Effector memory CD8-positive, alpha-beta T cell (primary cell): ENCODE measurements around the gene ZC2HC1C.

Experiments used
- ATAC-seq: fragments of 150-1000 bp; cut with Tn5 transposase; replicated peaks from 2 replicates; pipeline ENCODE4 v1.10.0; 2021; ENCODE audit warnings: mild to moderate bottlenecking, moderate library complexity
- DNase-seq, 3 experiments: peaks; one replicate each; pipeline ENCODE4 v3.0.0; 2021
- H3K27ac Mint-ChIP-seq, 2 donors: one replicate each; pipeline ENCODE4 v1.8.0; 2022; ENCODE audit warnings: mild to moderate bottlenecking in 2 of 2, mixed read lengths in 2 of 2, moderate library complexity in 2 of 2
- H3K27me3 Mint-ChIP-seq, 2 donors: one replicate each; pipeline ENCODE4 v1.8.0; 2022; ENCODE audit warnings: mixed read lengths in 2 of 2
- H3K36me3 Mint-ChIP-seq: one replicate; pipeline ENCODE4 v1.8.0; 2022; ENCODE audit warnings: mild to moderate bottlenecking, moderate library complexity, mixed read lengths; ENCODE audit not compliant: insufficient read depth
- H3K4me1 Mint-ChIP-seq, 2 donors: one replicate each; pipeline ENCODE4 v1.8.0; 2022; ENCODE audit warnings: low read depth in 2 of 2, mixed read lengths in 2 of 2
- H3K4me3 Mint-ChIP-seq, 2 donors: one replicate each; pipeline ENCODE4 v1.8.0; 2022; ENCODE audit warnings: mild to moderate bottlenecking in 2 of 2, mixed read lengths in 2 of 2, moderate library complexity in 2 of 2
- H3K9me3 Mint-ChIP-seq, 2 donors: one replicate each; pipeline ENCODE4 v1.8.0; 2022; ENCODE audit warnings: mixed read lengths in 2 of 2

ZC2HC1C gene

GRCh38 chr14:75090353-75090752 lies 20.9 kb downstream of the ZC2HC1C start:
- ATAC-seq: no peak
- Mint-ChIP-seq H3K27me3 (no peaks in the 10 kb centered on the region), H3K27ac (peak overlapping the region in 1 of 2 donors; percentile 55), H3K4me1 (no peaks in the 10 kb centered on the region), H3K9me3 (no peaks in the 10 kb centered on the region), H3K36me3 (peaks cover 85% of the 10 kb centered on the region), H3K4me3 (no peak overlapping the region)
- DNase-seq: no peak

GRCh38 chr14:75091251-75091650 lies 21.8 kb downstream of the ZC2HC1C start:
- H3K4me3 Mint-ChIP-seq: no peak overlapping the region
- DNase-seq: no peak
- no peaks in the 10 kb centered on the region for H3K4me1 Mint-ChIP-seq
- peaks cover 84% of the 10 kb centered on the region for H3K36me3 Mint-ChIP-seq
- no peak for ATAC-seq
- no peaks in the 10 kb centered on the region for H3K27me3 Mint-ChIP-seq
- H3K27ac Mint-ChIP-seq: peak overlapping the region in 1 of 2 donors; percentile 5
- H3K9me3 Mint-ChIP-seq: no peaks in the 10 kb centered on the region

DNA sequence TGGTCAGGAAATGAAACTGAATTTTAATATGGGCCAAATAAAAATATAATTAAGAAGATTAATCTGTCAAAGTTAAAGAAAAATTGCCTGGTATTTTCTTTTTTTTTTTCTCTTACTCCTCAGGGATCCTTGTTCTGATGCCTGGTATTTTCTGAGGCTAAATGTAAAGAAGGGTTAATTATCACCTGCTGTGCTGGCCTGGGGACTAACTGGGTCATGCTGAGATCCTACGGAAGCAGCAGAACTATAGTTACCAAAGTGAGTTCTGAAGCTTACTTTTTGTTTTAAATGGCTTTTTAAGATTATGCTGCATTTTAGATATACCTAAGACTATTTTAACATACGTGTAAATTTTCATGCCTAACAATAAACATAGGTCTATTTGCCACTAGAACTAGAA lies 23.3 kb downstream of the ZC2HC1C start:
- DNase-seq: no peak
- no peaks in the 10 kb centered on the region for H3K9me3 Mint-ChIP-seq
- no peak overlapping the region for H3K4me3 Mint-ChIP-seq
- peaks cover 81% of the 10 kb centered on the region for H3K36me3 Mint-ChIP-seq
- H3K27me3 Mint-ChIP-seq: no peaks in the 10 kb centered on the region
- ATAC-seq: no peak
- H3K4me1 Mint-ChIP-seq: peaks cover 0 to 5% of the 10 kb centered on the region in 2 donors
- no peak overlapping the region for H3K27ac Mint-ChIP-seq

GRCh38 chr14:75094896-75095295 lies 25.5 kb downstream of the ZC2HC1C start:
- no peak overlapping the region for H3K27ac Mint-ChIP-seq
- H3K4me1 Mint-ChIP-seq: peaks cover 7 to 14% of the 10 kb centered on the region in 2 donors
- no peaks in the 10 kb centered on the region for H3K27me3 Mint-ChIP-seq
- DNase-seq (no peak), ATAC-seq (no peak)
- peaks cover 83% of the 10 kb centered on the region for H3K36me3 Mint-ChIP-seq
- H3K4me3 Mint-ChIP-seq: no peak overlapping the region
- H3K9me3 Mint-ChIP-seq: no peaks in the 10 kb centered on the region

DNA sequence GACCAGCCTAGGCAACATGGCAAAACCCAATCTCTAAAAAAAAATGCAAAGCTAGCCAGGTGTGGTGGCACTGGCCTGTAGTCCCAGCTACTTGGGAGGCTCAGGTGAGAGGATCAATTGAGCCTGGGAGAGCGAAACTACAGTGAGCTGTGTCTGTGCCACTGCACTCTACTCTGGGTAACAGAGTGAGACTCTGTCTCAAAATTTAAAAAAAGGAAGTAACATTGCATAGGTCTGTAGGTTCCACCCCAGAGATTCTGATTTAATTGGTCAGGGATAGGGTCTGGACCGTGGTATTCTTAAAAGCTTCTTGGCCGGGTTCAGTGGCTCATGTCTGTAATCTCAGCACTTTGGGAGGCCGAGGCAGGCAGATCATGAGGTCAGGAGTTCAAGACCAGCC lies 26.2 kb downstream of the ZC2HC1C start:
- Mint-ChIP-seq H3K27me3 (no peaks in the 10 kb centered on the region), H3K9me3 (no peaks in the 10 kb centered on the region), H3K36me3 (peaks cover 83% of the 10 kb centered on the region), H3K4me1 (peaks cover 7 to 14% of the 10 kb centered on the region in 2 donors), H3K27ac (no peak overlapping the region), H3K4me3 (no peak overlapping the region)
- ATAC-seq (no peak), DNase-seq (no peak)

DNA sequence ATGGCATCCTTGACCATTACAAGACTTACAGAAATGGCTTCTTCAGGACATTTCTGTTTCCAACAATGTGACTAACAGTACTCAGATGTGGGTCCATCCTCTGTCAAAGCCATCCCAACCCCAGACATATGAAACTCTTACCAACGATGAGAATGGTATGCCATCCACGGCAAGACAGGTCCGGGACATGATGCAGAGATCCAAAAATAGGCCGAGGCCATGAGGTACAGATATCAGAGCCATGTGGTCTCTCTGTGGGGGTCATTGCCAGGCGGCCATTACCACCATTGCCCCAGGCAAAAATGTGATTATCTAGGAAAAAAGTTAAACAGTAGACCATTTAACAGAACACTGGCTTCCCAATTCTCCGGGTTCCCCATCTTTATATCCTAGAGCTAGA lies 27.5 kb downstream of the ZC2HC1C start:
- Mint-ChIP-seq H3K27ac (no peak overlapping the region), H3K27me3 (no peaks in the 10 kb centered on the region), H3K36me3 (peaks cover 74% of the 10 kb centered on the region), H3K4me3 (no peak overlapping the region), H3K4me1 (peaks cover 7 to 14% of the 10 kb centered on the region in 2 donors), H3K9me3 (no peaks in the 10 kb centered on the region)
- ATAC-seq: no peak
- no peak for DNase-seq

DNA sequence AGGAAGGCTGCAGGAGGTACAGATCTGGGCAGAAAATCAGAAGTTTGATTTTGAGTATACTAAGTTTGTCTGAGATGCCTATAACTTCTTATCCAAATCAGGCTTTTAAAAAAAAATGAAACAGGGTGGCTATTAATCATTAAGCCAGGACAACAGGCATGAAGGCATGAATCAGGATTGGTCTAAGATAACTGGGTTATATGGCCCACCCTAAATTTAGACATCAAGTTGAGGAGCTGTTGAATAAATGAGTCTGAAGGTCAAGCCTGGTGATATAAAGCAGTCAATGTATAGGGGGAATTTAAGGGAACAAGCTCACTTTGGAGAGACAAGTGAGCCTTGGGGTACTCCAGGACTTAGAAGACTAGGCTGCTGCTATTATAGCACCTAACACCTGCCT lies 28.8 kb downstream of the ZC2HC1C start:
- DNase-seq (no peak), ATAC-seq (no peak)
- Mint-ChIP-seq H3K4me3 (no peak overlapping the region), H3K27me3 (no peaks in the 10 kb centered on the region), H3K27ac (peak overlapping the region in 1 of 2 donors; percentile 3), H3K36me3 (peaks cover 66% of the 10 kb centered on the region), H3K9me3 (no peaks in the 10 kb centered on the region), H3K4me1 (peaks cover 7 to 14% of the 10 kb centered on the region in 2 donors)

- DNase-seq: no peak
- Mint-ChIP-seq H3K36me3 (peaks cover 62% of the 10 kb centered on the region), H3K9me3 (no peaks in the 10 kb centered on the region), H3K4me3 (no peak overlapping the region), H3K4me1 (peaks cover 7 to 14% of the 10 kb centered on the region in 2 donors), H3K27ac (no peak overlapping the region), H3K27me3 (no peaks in the 10 kb centered on the region)
- ATAC-seq: no peak
Observed at GRCh38 chr14:75098682-75099081, 29.2 kb downstream of the ZC2HC1C start.

- DNase-seq: no peak
- no peak for ATAC-seq
- Mint-ChIP-seq H3K27ac (peak overlapping the region in 1 of 2 donors; percentile 15), H3K27me3 (no peaks in the 10 kb centered on the region), H3K4me1 (peaks cover 7 to 14% of the 10 kb centered on the region in 2 donors), H3K36me3 (peaks cover 57% of the 10 kb centered on the region), H3K9me3 (no peaks in the 10 kb centered on the region), H3K4me3 (no peak overlapping the region)
Observed at GRCh38 chr14:75101491-75101890, 32.0 kb downstream of the ZC2HC1C start.

- H3K4me3 Mint-ChIP-seq: no peak overlapping the region
- no peaks in the 10 kb centered on the region for H3K4me1 Mint-ChIP-seq
- ATAC-seq (no peak), DNase-seq (no peak)
- H3K36me3 Mint-ChIP-seq: peaks cover 66% of the 10 kb centered on the region
- H3K9me3 Mint-ChIP-seq: no peaks in the 10 kb centered on the region
- H3K27ac Mint-ChIP-seq: no peak overlapping the region
- H3K27me3 Mint-ChIP-seq: no peaks in the 10 kb centered on the region
Observed at GRCh38 chr14:75107186-75107585, 37.7 kb downstream of the ZC2HC1C start.

GRCh38 chr14:75109877-75110276 lies 40.4 kb downstream of the ZC2HC1C start:
- Mint-ChIP-seq H3K4me3 (no peak overlapping the region), H3K9me3 (no peaks in the 10 kb centered on the region), H3K4me1 (peaks cover 0 to 10% of the 10 kb centered on the region in 2 donors), H3K27me3 (no peaks in the 10 kb centered on the region), H3K36me3 (peaks cover 75% of the 10 kb centered on the region), H3K27ac (no peak overlapping the region)
- no peak for ATAC-seq
- no peak for DNase-seq

GRCh38 chr14:75113932-75114539 lies 44.6 kb downstream of the ZC2HC1C start:
- H3K27ac Mint-ChIP-seq: peak overlapping the region; percentile 16 to 51
- H3K27me3 Mint-ChIP-seq: no peaks in the 10 kb centered on the region
- H3K4me3 Mint-ChIP-seq: no peak overlapping the region
- H3K36me3 Mint-ChIP-seq: peaks cover 64% of the 10 kb centered on the region
- DNase-seq (no peak), ATAC-seq (peak; percentile 68)
- H3K9me3 Mint-ChIP-seq: no peaks in the 10 kb centered on the region
- peaks cover 0 to 13% of the 10 kb centered on the region in 2 donors for H3K4me1 Mint-ChIP-seq

GRCh38 chr14:75119056-75119455 lies 49.6 kb downstream of the ZC2HC1C start:
- no peak for ATAC-seq
- peaks cover 23% of the 10 kb centered on the region for H3K36me3 Mint-ChIP-seq
- DNase-seq: no peak
- H3K4me1 Mint-ChIP-seq: peaks cover 3 to 14% of the 10 kb centered on the region in 2 donors
- no peaks in the 10 kb centered on the region for H3K9me3 Mint-ChIP-seq
- H3K27ac Mint-ChIP-seq: no peak overlapping the region
- no peak overlapping the region for H3K4me3 Mint-ChIP-seq
- no peaks in the 10 kb centered on the region for H3K27me3 Mint-ChIP-seq

DNA sequence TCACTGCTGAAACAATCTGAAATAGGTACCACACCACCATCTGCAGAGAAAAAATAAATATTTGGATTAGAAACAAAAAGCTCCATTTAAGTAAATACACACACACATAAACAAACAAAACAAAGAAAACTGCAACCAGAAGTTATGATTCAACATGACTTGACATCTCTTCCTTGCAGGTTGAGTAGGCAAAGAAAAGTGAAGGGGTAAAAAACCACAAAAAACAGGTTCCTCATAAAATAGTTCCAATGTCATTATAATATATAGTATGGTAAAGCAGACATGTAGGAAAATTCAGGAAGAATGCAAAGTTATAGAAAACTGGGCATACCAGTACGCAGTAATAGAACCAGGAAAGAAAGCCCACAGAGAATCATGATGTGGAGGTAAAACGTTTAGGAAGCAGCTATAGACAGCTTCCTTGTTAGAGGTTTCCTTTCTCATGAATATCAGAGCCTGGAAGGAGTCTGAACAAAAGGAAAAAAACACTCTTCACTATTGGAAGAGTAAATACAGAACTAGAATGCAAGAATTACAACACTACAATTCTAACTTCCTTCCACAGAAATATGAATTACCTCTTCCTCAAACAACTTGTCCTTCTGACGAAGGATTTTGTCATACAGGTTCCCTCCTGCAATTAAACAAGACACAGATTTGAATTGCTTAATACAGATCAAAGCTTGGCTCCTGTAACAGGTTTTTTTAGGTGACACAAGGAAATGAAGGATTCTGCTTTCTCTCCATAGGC lies 51.3 kb downstream of the ZC2HC1C start:
- no peaks in the 10 kb centered on the region for H3K9me3 Mint-ChIP-seq
- DNase-seq (no peak), ATAC-seq (no peak)
- H3K27ac Mint-ChIP-seq: no peak overlapping the region
- no peaks in the 10 kb centered on the region for H3K27me3 Mint-ChIP-seq
- peaks cover 14 to 23% of the 10 kb centered on the region in 2 donors for H3K4me1 Mint-ChIP-seq
- H3K4me3 Mint-ChIP-seq: no peak overlapping the region
- peaks cover 18% of the 10 kb centered on the region for H3K36me3 Mint-ChIP-seq
